ENCODE measurements around the gene MRPL40. TPM values are rescaled to one million over a fixed set of nuclear protein-coding genes. Genes with fewer than 3 reads are reported as not detected.

Gene MRPL40
- total RNA-seq (27.4 and 30.6 TPM in 2 replicates), polyA plus RNA-seq (17.5 and 22.0 TPM in 2 replicates), polyA minus RNA-seq (11.8 and 12.7 TPM in 2 replicates), Bru-seq, nascent RNA (percentile 62 among the genes with signal in this experiment), BruChase-seq, experiment 1, labeled RNA remaining after a 6-hour chase (percentile 69 among the genes with signal in this experiment), BruChase-seq, experiment 2, labeled RNA remaining after a 2-hour chase (percentile 52 among the genes with signal in this experiment)
- polyA plus RNA-seq (2011; cell fraction: cytosol; rRNA removed): 31.0 and 32.8 TPM in 2 replicates
- polyA plus RNA-seq (2011; cell fraction: nucleus; rRNA removed): 11.9 and 13.1 TPM in 2 replicates
- 26.9 and 42.5 TPM in 2 replicates for polyA plus RNA-seq (2012)
- polyA minus RNA-seq (2011; cell fraction: cytosol; rRNA and poly(A)+ RNA removed): 11.1 TPM
- polyA minus RNA-seq (2011; cell fraction: nucleus; rRNA and poly(A)+ RNA removed): 2.9 TPM in 2 replicates
- long read RNA-seq, transcript MRPL40-202 (4 exons, 954 nt): minor isoform, 10 of 152 reads
- long read RNA-seq, transcript MRPL40-201 (4 exons, 1,387 nt): major isoform, 135 of 152 reads
- long read RNA-seq, partial matches to known transcripts: 1 of 152 reads
- long read RNA-seq, other reads (novel, unspliced or antisense): 4 of 152 reads

DNA sequence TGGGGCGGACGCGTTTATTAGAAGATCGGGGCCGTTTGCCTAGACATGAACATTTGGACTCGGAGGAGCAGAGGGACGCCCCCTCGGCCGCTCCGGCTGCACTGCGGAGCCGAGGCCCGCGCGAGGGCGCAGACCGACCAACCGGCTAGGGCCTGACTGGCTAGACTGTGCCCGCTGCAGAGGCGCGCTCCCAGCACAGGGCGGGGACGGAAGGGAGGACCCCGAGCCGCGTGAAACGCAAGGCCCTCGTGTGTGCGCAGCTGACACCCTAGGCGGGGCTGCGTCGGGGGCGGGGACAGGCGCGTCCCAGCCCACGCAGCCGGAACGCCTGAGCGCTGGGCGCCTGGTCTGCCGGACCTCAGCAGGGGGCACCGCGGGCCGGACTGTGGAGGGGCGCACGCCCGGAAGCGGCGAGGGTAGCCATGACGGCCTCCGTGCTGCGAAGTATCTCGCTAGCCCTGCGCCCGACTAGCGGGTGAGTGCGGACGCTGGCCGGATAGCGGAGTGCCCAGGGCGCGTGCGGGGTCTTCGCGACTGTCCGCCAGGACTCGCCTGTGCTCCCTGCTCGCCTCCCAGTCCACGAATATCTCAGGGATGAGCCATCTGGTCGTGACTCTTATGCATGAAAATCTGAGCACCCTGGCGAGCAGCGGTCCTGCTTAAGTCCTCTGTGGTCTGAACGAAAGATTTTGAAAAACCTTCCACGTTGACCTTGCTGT is at the start of gene MRPL40:
Gene MRPL40 (plus strand): TSS at position 413 of the 719 bp plus-strand sequence. CDS start 10 bp downstream, at position 423.
- peaks cover 5% of the 10 kb centered on the region in 2 experiments for H3K36me3 ChIP-seq (ENCODE audit: control insufficient read depth in 2 of 2, extremely low read depth in 1 of 2, insufficient read depth in 2 of 2, low read length in 2 of 2)
- H3K9ac ChIP-seq (replicated peaks; ENCODE audit: extremely low read depth, insufficient read depth, low read length): peak within 1 kb of the TSS; percentile 92
- H3K9me3 ChIP-seq (replicated peaks; ENCODE audit: control insufficient read depth, insufficient read depth, low read length): no peaks in the 10 kb centered on the region
- TF ChIP-seq EZH2 (IDR thresholded peaks at IDR 0.05; ENCODE audit: borderline replicate concordance, low read depth, low read length, severe bottlenecking) (no peak), POLR2AphosphoS5 (IDR thresholded peaks at IDR 0.05; ENCODE audit: insufficient read depth, low read depth, low read length) (peak; percentile 96), JUN (IDR thresholded peaks at IDR 0.05; ENCODE audit: borderline replicate concordance, insufficient read depth, insufficient read length, low read depth) (no peak), MYC (IDR thresholded peaks at IDR 0.05; ENCODE audit: low read depth, low read length) (peak; percentile 83), GATA2 (IDR thresholded peaks at IDR 0.05; ENCODE audit: insufficient read depth, insufficient read length, low read depth, low read length) (no peak), POLR2A (IDR thresholded peaks at IDR 0.05; ENCODE audit: low read depth, low read length) (peak; percentile 95), FOS (IDR thresholded peaks at IDR 0.05; ENCODE audit: borderline replicate concordance, insufficient read depth, low read length) (peak; percentile 18)
- TF ChIP-seq, protein P1, sequence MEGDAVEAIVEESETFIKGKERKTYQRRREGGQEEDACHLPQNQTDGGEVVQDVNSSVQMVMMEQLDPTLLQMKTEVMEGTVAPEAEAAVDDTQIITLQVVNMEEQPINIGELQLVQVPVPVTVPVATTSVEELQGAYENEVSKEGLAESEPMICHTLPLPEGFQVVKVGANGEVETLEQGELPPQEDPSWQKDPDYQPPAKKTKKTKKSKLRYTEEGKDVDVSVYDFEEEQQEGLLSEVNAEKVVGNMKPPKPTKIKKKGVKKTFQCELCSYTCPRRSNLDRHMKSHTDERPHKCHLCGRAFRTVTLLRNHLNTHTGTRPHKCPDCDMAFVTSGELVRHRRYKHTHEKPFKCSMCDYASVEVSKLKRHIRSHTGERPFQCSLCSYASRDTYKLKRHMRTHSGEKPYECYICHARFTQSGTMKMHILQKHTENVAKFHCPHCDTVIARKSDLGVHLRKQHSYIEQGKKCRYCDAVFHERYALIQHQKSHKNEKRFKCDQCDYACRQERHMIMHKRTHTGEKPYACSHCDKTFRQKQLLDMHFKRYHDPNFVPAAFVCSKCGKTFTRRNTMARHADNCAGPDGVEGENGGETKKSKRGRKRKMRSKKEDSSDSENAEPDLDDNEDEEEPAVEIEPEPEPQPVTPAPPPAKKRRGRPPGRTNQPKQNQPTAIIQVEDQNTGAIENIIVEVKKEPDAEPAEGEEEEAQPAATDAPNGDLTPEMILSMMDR (IDR thresholded peaks at IDR 0.05; ENCODE audit: extremely low read depth in 1 of 2, insufficient read depth in 1 of 2, low read depth in 1 of 2, low read length in 2 of 2): no peak
- TF ChIP-seq, protein P2, sequence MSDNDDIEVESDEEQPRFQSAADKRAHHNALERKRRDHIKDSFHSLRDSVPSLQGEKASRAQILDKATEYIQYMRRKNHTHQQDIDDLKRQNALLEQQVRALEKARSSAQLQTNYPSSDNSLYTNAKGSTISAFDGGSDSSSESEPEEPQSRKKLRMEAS (IDR thresholded peaks at IDR 0.05; ENCODE audit: insufficient read depth, insufficient read length): peak; percentile 45
- BruUV-seq (replicated peaks): no TSS peak
- peak within 1 kb of the TSS; percentile 75 for H3K27ac ChIP-seq (ENCODE audit: insufficient read depth, low read depth, low read length)
- peak within 1 kb of the TSS; percentile 86 to 88 (median 86) for H3K4me3 ChIP-seq (replicated peaks in 1 of 3; ENCODE audit: insufficient read depth in 1 of 3, low read depth in 1 of 3, low read length in 3 of 3)
- intact Hi-C loops (cut with micrococcal nuclease): loop anchor here (1.0 to 2.0 kb wide), 3 partner anchors 15 to 253 kb away; partner anchors contain the start of genes C22orf39, CDC45, SLC25A1 and UFD1
- no peaks in the 10 kb centered on the region for H4K20me1 ChIP-seq (replicated peaks; ENCODE audit: control insufficient read depth, extremely low read depth, insufficient read depth, low read length)
- FAIRE-seq (peak; percentile 88), DNase-seq (ENCODE audit: low read depth, low spot score) (peak; percentile 94)
- H3K9me1 ChIP-seq (replicated peaks; ENCODE audit: control insufficient read depth, extremely low read depth, insufficient read depth, low read length): no peaks in the 10 kb centered on the region
- peaks cover 43% of the 10 kb centered on the region for H3K79me2 ChIP-seq (ENCODE audit: control insufficient read depth, insufficient read depth, low read length)
- dilution Hi-C loops (cut with MboI; ENCODE audit: extremely low pct_ligation_motif_present, low sequenced_read_pairs): no loop called here
- H2AFZ ChIP-seq (ENCODE audit: low read depth, low read length): peak within 1 kb of the TSS; percentile 66
- H3K27me3 ChIP-seq (ENCODE audit: control insufficient read depth in 2 of 2, insufficient read depth in 2 of 2, low read length in 2 of 2): no peaks in the 10 kb centered on the region
- POLR2A ChIA-PET: interaction anchor here (0.5 to 1.4 kb wide), 2 partner anchors 12 to 100 kb away, joined by 3 to 6 read pairs; no protein-coding TSS in a partner anchor
- CTCF ChIA-PET: interaction anchor here (0.7 to 2.1 kb wide), 6 partner anchors 12 to 252 kb away, joined by 3 to 6 read pairs (median 4); partner anchors contain the start of gene C22orf39
- H3K4me1 ChIP-seq (ENCODE audit: control insufficient read depth, extremely low read depth, insufficient read depth, low read length): peaks cover 17% of the 10 kb centered on the region
- H3K4me2 ChIP-seq (ENCODE audit: insufficient read depth, low read length): peak within 1 kb of the TSS; percentile 82

Data from endothelial cell of umbilical vein (primary cell).